Astrocyte (in vitro differentiated cells and primary cell): Measurements from ENCODE around the gene MRPL12.

ENCODE experiments used
- CTCF ChIP-seq: IDR thresholded peaks from 2 replicates; pipeline ENCODE4 v1.5.1; 2011; ENCODE audit warnings: low read depth, mild to moderate bottlenecking, inconsistent platforms, low read length, moderate library complexity; ENCODE audit not compliant: insufficient read depth
- EZH2 ChIP-seq: IDR thresholded peaks from 2 replicates; pipeline ENCODE4 v1.6.1; 2012; ENCODE audit warnings: mild to moderate bottlenecking, low read length, inconsistent platforms; ENCODE audit not compliant: insufficient read depth

DNA sequence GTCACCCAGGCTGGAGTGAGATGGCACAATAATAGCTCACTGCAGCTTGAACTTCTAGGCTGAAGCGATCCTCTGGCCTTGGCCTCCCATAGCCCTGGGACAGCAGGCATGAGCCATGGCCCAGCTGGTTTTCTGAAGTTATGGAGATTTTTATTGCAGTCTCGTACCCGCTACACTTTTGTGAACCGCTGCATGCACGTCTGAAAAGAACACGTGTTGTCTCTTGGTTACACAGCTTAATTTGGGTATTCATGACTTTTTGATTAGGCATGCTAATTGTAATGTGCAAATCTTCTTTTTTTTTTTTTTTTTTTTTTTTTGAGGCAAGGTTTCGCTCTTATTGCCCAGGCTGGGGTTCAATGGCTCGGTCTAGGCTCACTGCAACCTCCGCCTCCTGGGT is 22.3 kb downstream of the MRPL12 start:
- no peak for TF ChIP-seq CTCF
- no peak for TF ChIP-seq EZH2
